Measurements from ENCODE around the gene CTNS.

DNA sequence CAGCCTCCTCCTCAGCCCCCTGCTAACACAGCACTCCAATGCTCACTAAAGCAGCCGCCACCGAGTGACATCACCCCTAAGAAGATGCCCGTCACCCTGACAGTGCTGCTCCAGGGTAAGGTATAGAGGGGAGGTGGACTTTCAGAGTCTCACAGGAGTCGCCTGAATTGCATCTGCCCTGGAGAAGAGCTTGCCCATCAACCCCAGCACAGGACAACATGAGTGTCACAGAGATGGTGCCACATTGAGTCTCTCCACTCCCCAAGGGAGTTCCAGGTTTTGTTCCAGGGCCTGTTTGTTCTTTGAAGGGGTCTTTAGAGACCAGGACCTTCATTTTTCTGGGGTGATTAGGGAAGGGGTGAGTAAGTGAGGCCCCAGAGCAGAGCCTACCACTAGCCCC, 61.6 kb downstream of the CTNS start:
- TF ChIP-seq, protein P1, sequence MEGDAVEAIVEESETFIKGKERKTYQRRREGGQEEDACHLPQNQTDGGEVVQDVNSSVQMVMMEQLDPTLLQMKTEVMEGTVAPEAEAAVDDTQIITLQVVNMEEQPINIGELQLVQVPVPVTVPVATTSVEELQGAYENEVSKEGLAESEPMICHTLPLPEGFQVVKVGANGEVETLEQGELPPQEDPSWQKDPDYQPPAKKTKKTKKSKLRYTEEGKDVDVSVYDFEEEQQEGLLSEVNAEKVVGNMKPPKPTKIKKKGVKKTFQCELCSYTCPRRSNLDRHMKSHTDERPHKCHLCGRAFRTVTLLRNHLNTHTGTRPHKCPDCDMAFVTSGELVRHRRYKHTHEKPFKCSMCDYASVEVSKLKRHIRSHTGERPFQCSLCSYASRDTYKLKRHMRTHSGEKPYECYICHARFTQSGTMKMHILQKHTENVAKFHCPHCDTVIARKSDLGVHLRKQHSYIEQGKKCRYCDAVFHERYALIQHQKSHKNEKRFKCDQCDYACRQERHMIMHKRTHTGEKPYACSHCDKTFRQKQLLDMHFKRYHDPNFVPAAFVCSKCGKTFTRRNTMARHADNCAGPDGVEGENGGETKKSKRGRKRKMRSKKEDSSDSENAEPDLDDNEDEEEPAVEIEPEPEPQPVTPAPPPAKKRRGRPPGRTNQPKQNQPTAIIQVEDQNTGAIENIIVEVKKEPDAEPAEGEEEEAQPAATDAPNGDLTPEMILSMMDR (conservative IDR thresholded peaks at IDR 0.05) = no peak
- no peak for TF ChIP-seq ZFX (IDR thresholded peaks at IDR 0.05)
